ENCODE measurements around the gene C1R.

Gene C1R

GRCh38 chr12:7078163-7078562 lies 14.1 kb downstream of the C1R start:
- Histone ChIP-seq H3K9ac (ENCODE audit: low read depth, low read length) (no peak overlapping the region), H3K9me3 (ENCODE audit: control insufficient read depth, insufficient read depth, low read length) (0 out of 2 replicates have a peak, but pooled peaks cover 2% of the 10 kb centered on the region), H3K4me1 (ENCODE audit: insufficient read depth, low read length) (no peaks in the 10 kb centered on the region)

GRCh38 chr12:7076493-7076892 lies 15.8 kb downstream of the C1R start:
- Histone ChIP-seq H3K4me1 (ENCODE audit: insufficient read depth, low read length) (no peaks in the 10 kb centered on the region), H3K9me3 (ENCODE audit: control insufficient read depth, insufficient read depth, low read length) (no peaks in the 10 kb centered on the region), H3K36me3 (ENCODE audit: insufficient read depth, low read length) (no peaks in the 10 kb centered on the region), H3K9ac (ENCODE audit: low read depth, low read length) (no peak overlapping the region)

More at GRCh38 chr12:7078163-7078562, 14.1 kb downstream of the C1R start:
- H3K36me3 ChIP-seq (ENCODE audit: insufficient read depth, low read length), result no peaks in the 10 kb centered on the region

DNA sequence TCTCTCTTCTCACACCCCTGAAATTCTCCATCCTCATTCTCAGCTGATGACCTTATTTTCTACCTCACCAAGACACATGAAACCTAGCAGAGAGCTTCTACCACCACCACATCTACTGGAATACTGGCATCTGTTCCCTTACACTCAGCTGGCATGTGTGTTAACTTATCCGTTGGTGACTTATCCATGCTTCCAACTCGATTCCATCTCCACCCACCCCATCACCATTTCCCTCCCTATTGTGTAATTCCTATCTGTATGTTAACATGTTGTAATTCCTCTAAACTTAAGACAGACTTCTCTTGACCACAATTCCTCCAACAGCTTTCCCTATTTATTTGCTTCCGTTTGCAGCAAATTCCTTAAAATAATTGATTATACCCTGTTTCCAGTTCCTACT lies 16.3 kb downstream of the C1R start:
- Histone ChIP-seq H3K36me3 (ENCODE audit: insufficient read depth, low read length) (no peaks in the 10 kb centered on the region), H3K9ac (ENCODE audit: low read depth, low read length) (no peak overlapping the region), H3K4me1 (ENCODE audit: insufficient read depth, low read length) (no peaks in the 10 kb centered on the region), H3K9me3 (ENCODE audit: control insufficient read depth, insufficient read depth, low read length) (no peaks in the 10 kb centered on the region)

- Histone ChIP-seq H3K4me1 (ENCODE audit: insufficient read depth, low read length) (no peaks in the 10 kb centered on the region), H3K9ac (ENCODE audit: low read depth, low read length) (no peak overlapping the region), H3K36me3 (ENCODE audit: insufficient read depth, low read length) (no peaks in the 10 kb centered on the region), H3K9me3 (ENCODE audit: control insufficient read depth, insufficient read depth, low read length) (no peaks in the 10 kb centered on the region)
Observed at GRCh38 chr12:7075518-7075917, 16.7 kb downstream of the C1R start.

GRCh38 chr12:7073946-7074345 lies 18.3 kb downstream of the C1R start:
- Histone ChIP-seq H3K9me3 (ENCODE audit: control insufficient read depth, insufficient read depth, low read length) (no peaks in the 10 kb centered on the region), H3K4me1 (ENCODE audit: insufficient read depth, low read length) (no peaks in the 10 kb centered on the region), H3K36me3 (ENCODE audit: insufficient read depth, low read length) (no peaks in the 10 kb centered on the region), H3K9ac (ENCODE audit: low read depth, low read length) (no peak overlapping the region)

- no peaks in the 10 kb centered on the region for H3K4me1 ChIP-seq (ENCODE audit: insufficient read depth, low read length)
- no peaks in the 10 kb centered on the region for H3K9me3 ChIP-seq (ENCODE audit: control insufficient read depth, insufficient read depth, low read length)
- no peaks in the 10 kb centered on the region for H3K36me3 ChIP-seq (ENCODE audit: insufficient read depth, low read length)
- H3K9ac ChIP-seq (ENCODE audit: low read depth, low read length), result no peak overlapping the region
Observed at GRCh38 chr12:7072554-7072953, 19.7 kb downstream of the C1R start.

GRCh38 chr12:7072035-7072434 lies 20.2 kb downstream of the C1R start:
- H3K36me3 ChIP-seq (ENCODE audit: insufficient read depth, low read length), result no peaks in the 10 kb centered on the region
- H3K9ac ChIP-seq (ENCODE audit: low read depth, low read length), result no peak overlapping the region
- H3K4me1 ChIP-seq (ENCODE audit: insufficient read depth, low read length), result no peaks in the 10 kb centered on the region
- H3K9me3 ChIP-seq (ENCODE audit: control insufficient read depth, insufficient read depth, low read length), result no peaks in the 10 kb centered on the region

DNA sequence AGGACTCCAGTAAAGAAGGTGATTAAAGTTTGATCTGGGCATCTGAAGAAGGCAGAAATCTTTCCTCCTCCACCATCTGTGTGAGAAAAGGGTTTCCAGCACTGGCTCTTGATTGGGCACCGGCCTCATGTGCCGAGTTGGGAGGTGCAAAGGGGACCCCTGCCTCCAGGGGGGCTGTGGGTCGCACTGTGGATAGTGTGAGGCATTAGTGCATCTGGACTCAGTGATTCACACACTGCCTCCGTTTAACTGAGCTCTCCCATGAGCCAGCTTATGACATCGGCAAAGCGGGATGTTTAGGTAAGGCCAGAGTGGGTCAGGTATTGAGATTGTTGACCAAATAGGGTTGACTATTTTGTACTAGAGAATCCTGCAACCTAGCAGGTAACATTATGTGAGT lies 22.9 kb downstream of the C1R start:
- H3K4me1 ChIP-seq (ENCODE audit: insufficient read depth, low read length), result no peaks in the 10 kb centered on the region
- no peaks in the 10 kb centered on the region for H3K9me3 ChIP-seq (ENCODE audit: control insufficient read depth, insufficient read depth, low read length)
- H3K36me3 ChIP-seq (ENCODE audit: insufficient read depth, low read length), result no peaks in the 10 kb centered on the region
- H3K9ac ChIP-seq (ENCODE audit: low read depth, low read length), result no peak overlapping the region

- Histone ChIP-seq H3K4me1 (ENCODE audit: insufficient read depth, low read length) (no peaks in the 10 kb centered on the region), H3K9ac (ENCODE audit: low read depth, low read length) (no peak overlapping the region), H3K36me3 (ENCODE audit: insufficient read depth, low read length) (no peaks in the 10 kb centered on the region), H3K9me3 (ENCODE audit: control insufficient read depth, insufficient read depth, low read length) (no peaks in the 10 kb centered on the region)
Observed at GRCh38 chr12:7068994-7069346, 23.3 kb downstream of the C1R start.

DNA sequence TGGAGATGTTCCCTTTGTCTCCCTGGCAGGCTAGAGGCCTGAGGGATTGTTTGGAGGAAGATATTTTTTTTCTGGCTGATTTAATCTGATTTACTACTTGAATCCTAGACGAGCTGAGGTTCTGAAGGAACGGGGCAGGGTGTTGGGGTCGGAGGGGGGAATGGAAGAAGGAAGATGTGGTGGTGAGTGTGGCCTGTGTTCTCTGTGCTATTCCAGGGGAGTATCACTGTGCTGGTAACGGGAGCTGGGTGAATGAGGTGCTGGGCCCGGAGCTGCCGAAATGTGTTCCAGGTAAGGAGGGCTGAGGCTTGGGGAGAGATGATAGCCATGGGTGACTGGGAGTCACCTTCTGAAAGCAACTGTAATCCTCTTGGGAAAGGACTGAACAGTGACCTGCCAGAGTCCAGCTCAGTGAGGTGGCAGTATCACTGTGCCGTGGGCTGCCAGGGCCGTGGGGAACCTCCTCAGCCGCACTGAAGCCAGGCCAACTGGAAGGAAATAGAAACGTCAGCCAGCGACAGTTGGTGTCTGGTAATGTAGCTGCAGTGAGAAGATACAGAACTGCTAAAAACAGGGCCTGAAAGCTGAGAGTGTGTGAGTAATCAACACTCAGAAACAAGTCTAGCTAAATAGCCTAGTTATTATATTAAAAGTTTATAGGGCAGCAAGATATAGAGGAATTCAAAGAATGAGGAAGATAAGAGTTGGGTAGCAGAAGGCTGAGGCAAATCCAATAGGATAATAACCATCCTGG lies 23.8 kb downstream of the C1R start:
- no peaks in the 10 kb centered on the region for H3K4me1 ChIP-seq (ENCODE audit: insufficient read depth, low read length)
- H3K36me3 ChIP-seq (ENCODE audit: insufficient read depth, low read length), result no peaks in the 10 kb centered on the region
- H3K9ac ChIP-seq (ENCODE audit: low read depth, low read length), result no peak overlapping the region
- no peaks in the 10 kb centered on the region for H3K9me3 ChIP-seq (ENCODE audit: control insufficient read depth, insufficient read depth, low read length)

DNA sequence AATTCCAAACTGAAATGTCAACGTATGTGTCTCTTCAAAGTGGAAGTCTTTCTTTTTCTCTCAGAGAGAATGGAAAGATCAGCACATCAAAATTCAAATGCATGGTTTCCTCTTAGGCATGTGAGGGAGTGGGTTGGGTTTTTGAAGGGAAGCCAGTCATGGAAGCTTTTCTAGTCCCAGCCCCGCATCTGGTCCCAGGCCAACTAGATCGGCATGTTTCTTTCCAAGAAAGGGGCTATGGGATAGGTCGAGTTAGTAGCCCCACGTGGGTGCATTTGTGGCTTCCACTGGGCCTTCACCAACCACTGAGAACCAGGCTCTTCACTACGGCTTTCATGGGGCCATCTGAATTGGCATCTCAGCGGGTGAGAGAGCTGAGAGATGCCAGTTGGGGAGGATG lies 25.1 kb downstream of the C1R start:
- Histone ChIP-seq H3K4me1 (ENCODE audit: insufficient read depth, low read length) (no peaks in the 10 kb centered on the region), H3K9me3 (ENCODE audit: control insufficient read depth, insufficient read depth, low read length) (no peaks in the 10 kb centered on the region), H3K9ac (ENCODE audit: low read depth, low read length) (no peak overlapping the region), H3K36me3 (ENCODE audit: insufficient read depth, low read length) (no peaks in the 10 kb centered on the region)

GRCh38 chr12:7066596-7066995 lies 25.6 kb downstream of the C1R start:
- no peak overlapping the region for H3K9ac ChIP-seq (ENCODE audit: low read depth, low read length)
- no peaks in the 10 kb centered on the region for H3K4me1 ChIP-seq (ENCODE audit: insufficient read depth, low read length)
- H3K9me3 ChIP-seq (ENCODE audit: control insufficient read depth, insufficient read depth, low read length), result no peaks in the 10 kb centered on the region
- H3K36me3 ChIP-seq (ENCODE audit: insufficient read depth, low read length), result no peaks in the 10 kb centered on the region

GRCh38 chr12:7065073-7065623 lies 27.1 kb downstream of the C1R start:
- no peak overlapping the region for H3K9ac ChIP-seq (ENCODE audit: low read depth, low read length)
- H3K9me3 ChIP-seq (ENCODE audit: control insufficient read depth, insufficient read depth, low read length), result no peaks in the 10 kb centered on the region
- H3K4me1 ChIP-seq (ENCODE audit: insufficient read depth, low read length), result peaks cover 8% of the 10 kb centered on the region
- no peaks in the 10 kb centered on the region for H3K36me3 ChIP-seq (ENCODE audit: insufficient read depth, low read length)

GRCh38 chr12:7064516-7064915 lies 27.7 kb downstream of the C1R start:
- H3K9me3 ChIP-seq (ENCODE audit: control insufficient read depth, insufficient read depth, low read length), result no peaks in the 10 kb centered on the region
- no peaks in the 10 kb centered on the region for H3K36me3 ChIP-seq (ENCODE audit: insufficient read depth, low read length)
- peaks cover 8% of the 10 kb centered on the region for H3K4me1 ChIP-seq (ENCODE audit: insufficient read depth, low read length)
- no peak overlapping the region for H3K9ac ChIP-seq (ENCODE audit: low read depth, low read length)

GRCh38 chr12:7061596-7061995 lies 30.6 kb downstream of the C1R start:
- H3K36me3 ChIP-seq (ENCODE audit: insufficient read depth, low read length), result no peaks in the 10 kb centered on the region
- H3K9ac ChIP-seq (ENCODE audit: low read depth, low read length), result no peak overlapping the region
- peaks cover 8% of the 10 kb centered on the region for H3K4me1 ChIP-seq (ENCODE audit: insufficient read depth, low read length)
- H3K9me3 ChIP-seq (ENCODE audit: control insufficient read depth, insufficient read depth, low read length), result no peaks in the 10 kb centered on the region
